Spinal cord (tissue), 10 donors: ENCODE measurements around the gene TMEM63C. TPM values are rescaled to one million over a fixed set of nuclear protein-coding genes. Genes with fewer than 3 reads are reported as not detected.
A peak's percentile ranks its signal among the peaks of the same experiment; 100 is the strongest.

Source experiments
- DNase-seq, 6 donors: peaks; one replicate each; pipeline versions ENCODE4 v3.0.0 to v3.0.0-alpha.2; 2013 to 2015; ENCODE audit warnings: low spot score in 6 of 6, low read depth in 4 of 6
- H3K27ac ChIP-seq: one replicate; pipeline ENCODE4 v1.5.1; 2013; ENCODE audit warnings: low read depth, low read length, control low read depth
- H3K27me3 ChIP-seq: one replicate; pipeline ENCODE4 v1.6.1; 2013; ENCODE audit warnings: low read length; ENCODE audit not compliant: control insufficient read depth, insufficient read depth
- H3K36me3 ChIP-seq: one replicate; pipeline ENCODE4 v1.6.1; 2013; ENCODE audit warnings: low read length; ENCODE audit not compliant: control insufficient read depth, insufficient read depth
- H3K4me1 ChIP-seq: one replicate; pipeline ENCODE4 v1.6.1; 2013; ENCODE audit warnings: low read length; ENCODE audit not compliant: control insufficient read depth, insufficient read depth
- H3K4me3 ChIP-seq: one replicate; pipeline ENCODE4 v1.5.1; 2013; ENCODE audit warnings: low read depth, low read length, control low read depth
- H3K9me3 ChIP-seq: one replicate; pipeline ENCODE4 v1.6.1; 2013; ENCODE audit warnings: low read length; ENCODE audit not compliant: control insufficient read depth, insufficient read depth
- WGBS: methylation state at CpG from one replicate; pipeline ENCODE4 v1.1.5; 2013; ENCODE audit warnings: missing lambda C conversion rate; ENCODE audit not compliant: insufficient coverage; 5-methylcytosine and 5-hydroxymethylcytosine counted together
- polyA plus RNA-seq, 2 donors: library from polyadenylated mRNA; unstranded; fragments of 120-200 nt; gene quantifications; one replicate each; pipeline ENCODE4 v1.2.1, GENCODE V29; 2013; ENCODE audit not compliant: insufficient read length in 2 of 2
- total RNA-seq, 2 donors: library from RNA; depleted of rRNA in 1 of 2; stranded (reverse); fragments of 120-200 nt in 1 of 2; fragments of >200 nt in 1 of 2; gene quantifications; one replicate each; pipeline versions ENCODE4 v1.2.3 to v1.2.4, GENCODE V29; 2013 to 2014
- donor health status: healthy.

TMEM63C gene
- total and polyA plus RNA-seq, 4 donors, result 4.5 to 24.6 (median 17.2) TPM

DNA sequence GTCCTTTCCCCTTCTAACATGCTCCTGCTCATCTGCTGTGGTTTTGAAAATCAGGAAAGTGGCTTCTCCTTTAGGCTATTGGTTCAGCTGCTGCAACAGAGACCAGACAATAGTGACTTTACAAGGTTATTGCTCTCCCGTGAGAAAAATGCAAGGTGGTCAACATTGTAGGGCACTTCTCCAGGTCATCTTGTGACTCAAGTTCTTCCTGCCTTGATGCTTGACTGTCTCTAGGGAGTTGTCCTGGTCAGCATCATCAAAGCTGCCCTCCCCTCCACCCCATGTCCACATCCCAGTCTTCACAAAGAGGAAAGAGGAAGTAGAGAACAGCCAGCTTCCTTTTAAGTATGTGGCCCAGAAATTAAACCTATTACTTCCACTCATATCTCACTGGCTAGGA, 3.9 kb upstream of the TMEM63C start:
- Histone ChIP-seq H3K4me1 (peaks cover 16% of the 10 kb centered on the region), H3K36me3 (no peaks in the 10 kb centered on the region), H3K9me3 (no peaks in the 10 kb centered on the region), H3K4me3 (no peak overlapping the region), H3K27me3 (peaks cover 2% of the 10 kb centered on the region), H3K27ac (no peak overlapping the region)
- no peak for DNase-seq
- no CpG with 5 or more reads among the region's 1 CpG for WGBS

DNA sequence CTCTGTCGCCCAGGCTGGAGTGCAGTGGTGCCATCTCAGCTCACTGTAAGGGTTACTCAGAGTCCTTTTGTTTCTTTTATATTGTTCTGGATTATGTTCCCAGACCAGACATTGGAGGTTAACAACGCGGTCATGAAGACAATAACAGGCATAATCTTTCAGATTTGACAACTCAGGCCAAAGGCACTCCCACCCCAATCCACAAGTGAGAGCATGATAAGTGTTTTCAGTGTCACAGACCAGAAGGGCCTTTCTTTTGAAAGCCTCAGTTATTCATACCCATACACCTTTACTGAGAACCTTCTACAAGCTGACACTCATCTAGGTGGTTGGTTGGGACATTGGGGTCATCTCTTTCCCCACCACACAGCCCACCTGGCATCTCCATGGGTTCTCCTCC, 2.9 kb upstream of the TMEM63C start:
- no peak for DNase-seq
- H3K4me3 ChIP-seq, result no peak overlapping the region
- no peaks in the 10 kb centered on the region for H3K36me3 ChIP-seq
- no peak overlapping the region for H3K27ac ChIP-seq
- peaks cover 2% of the 10 kb centered on the region for H3K27me3 ChIP-seq
- WGBS, result 14% methylated on average over 2 of the region's 3 CpGs
- peaks cover 24% of the 10 kb centered on the region for H3K4me1 ChIP-seq
- H3K9me3 ChIP-seq, result no peaks in the 10 kb centered on the region

DNA sequence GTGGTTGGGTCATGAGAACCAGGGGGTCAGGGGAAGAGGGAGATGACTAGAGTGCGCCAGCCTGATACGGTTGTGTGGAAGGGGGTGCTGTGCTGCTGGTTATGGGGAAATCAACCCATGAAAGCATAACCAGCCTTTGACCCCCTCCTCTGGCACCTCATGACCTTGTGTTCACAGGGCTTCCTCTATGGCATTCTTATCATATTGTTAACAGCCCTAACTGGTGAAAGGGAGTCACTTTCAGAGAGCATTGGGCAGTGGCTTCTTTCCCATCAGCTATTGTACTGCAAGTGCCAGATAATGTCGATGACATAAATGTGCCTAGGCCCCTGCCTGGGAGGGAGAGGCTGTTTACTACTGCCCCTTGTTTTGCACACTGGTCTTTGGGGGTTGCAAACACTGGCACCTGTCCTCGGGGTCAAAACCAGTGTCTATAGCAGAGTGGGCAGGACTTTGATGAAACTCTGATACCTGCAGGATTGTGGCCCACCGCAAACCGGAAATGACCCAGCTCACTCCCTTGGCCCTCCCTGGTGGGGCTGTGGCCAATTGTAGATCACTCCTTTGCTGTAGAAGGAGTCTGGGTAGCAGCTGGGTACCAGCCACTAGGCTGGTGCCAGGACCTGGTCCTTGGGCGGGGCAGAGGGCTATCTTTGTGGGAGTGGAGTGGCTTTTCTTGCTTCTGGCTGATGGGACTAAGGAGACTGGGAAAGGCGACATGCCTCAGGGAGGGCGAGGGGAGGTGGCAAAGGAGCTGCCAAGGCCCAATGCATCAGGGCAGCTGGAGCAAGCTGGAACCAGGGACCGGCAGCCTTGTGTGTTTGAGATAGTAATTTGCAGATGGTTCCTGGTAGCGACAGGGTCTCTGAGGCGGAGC, 634 bp upstream of the TMEM63C start:
- peaks cover 2% of the 10 kb centered on the region for H3K27me3 ChIP-seq
- no peak for DNase-seq
- peak overlapping the region; percentile 54 for H3K4me3 ChIP-seq
- no peak overlapping the region for H3K27ac ChIP-seq
- WGBS, result 32% methylated on average over 10 of the region's 12 CpGs
- peaks cover 34% of the 10 kb centered on the region for H3K4me1 ChIP-seq
- no peaks in the 10 kb centered on the region for H3K9me3 ChIP-seq
- no peaks in the 10 kb centered on the region for H3K36me3 ChIP-seq

DNA sequence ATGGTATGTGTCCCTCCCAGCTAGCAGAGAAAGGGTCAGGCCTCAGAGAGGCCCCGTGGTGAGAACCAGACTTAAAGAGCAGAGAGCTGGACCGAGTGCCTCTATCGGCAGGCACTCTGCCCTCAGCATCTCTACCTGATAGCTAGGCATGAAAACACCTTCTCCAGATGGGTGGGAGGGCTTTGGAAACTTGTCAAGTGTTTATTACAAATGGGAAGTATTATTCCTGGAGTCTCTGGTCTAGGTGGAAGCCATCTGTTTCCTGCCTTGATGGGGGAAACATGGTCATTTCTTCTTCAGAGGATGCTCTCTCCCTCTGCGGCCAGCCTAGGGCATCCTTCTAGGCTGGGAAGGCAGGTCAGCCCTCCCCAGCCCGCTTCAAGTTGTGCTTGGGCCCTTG, 2.3 kb downstream of the TMEM63C start:
- Histone ChIP-seq H3K4me1 (peaks cover 44% of the 10 kb centered on the region), H3K27me3 (peaks cover 2% of the 10 kb centered on the region), H3K9me3 (no peaks in the 10 kb centered on the region), H3K36me3 (peaks cover 5% of the 10 kb centered on the region), H3K27ac (no peak overlapping the region), H3K4me3 (no peak overlapping the region)
- WGBS, result 69% methylated on average over 4 of the region's 5 CpGs
- DNase-seq, result peak in 1 of 6 donors; percentile 17

DNA sequence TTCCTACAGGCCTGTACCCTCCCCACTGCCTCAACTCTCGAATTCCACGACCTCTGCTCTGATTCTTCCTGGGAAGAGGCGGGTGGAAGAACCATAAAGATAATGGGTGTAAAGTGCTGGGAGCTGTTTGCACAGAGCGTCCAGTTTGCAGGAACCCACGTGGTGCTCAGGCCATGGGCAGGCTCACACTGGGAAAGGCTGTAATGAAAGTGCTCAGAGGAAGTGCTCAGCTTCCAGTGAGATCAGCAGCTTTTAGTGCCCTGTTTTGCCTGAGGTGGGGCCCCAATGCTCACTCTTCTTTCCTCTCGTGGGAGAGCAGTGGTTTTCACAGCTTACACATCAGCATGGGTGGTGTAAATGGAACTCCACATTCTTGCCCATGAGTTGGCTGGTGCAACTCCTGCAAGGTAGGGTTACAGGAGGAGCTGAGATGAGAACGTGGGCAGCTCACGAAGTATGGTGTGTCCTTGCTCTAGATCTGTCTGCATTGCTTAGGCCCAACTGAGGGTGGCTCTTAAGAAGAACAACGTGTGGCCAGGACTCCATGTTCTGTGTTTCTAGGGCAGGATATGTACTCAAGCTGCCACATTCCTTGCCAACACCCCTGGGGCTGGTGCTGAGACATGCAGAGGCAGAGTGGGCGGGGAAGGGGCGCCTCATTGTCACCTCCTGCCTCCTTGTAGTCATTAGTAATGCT, 2.9 kb downstream of the TMEM63C start:
- Histone ChIP-seq H3K9me3 (no peaks in the 10 kb centered on the region), H3K36me3 (peaks cover 5% of the 10 kb centered on the region), H3K4me3 (no peak overlapping the region), H3K4me1 (peaks cover 44% of the 10 kb centered on the region), H3K27ac (no peak overlapping the region), H3K27me3 (peaks cover 2% of the 10 kb centered on the region)
- DNase-seq, result no peak
- WGBS, result 48% methylated on average over 8 of the region's 11 CpGs

DNA sequence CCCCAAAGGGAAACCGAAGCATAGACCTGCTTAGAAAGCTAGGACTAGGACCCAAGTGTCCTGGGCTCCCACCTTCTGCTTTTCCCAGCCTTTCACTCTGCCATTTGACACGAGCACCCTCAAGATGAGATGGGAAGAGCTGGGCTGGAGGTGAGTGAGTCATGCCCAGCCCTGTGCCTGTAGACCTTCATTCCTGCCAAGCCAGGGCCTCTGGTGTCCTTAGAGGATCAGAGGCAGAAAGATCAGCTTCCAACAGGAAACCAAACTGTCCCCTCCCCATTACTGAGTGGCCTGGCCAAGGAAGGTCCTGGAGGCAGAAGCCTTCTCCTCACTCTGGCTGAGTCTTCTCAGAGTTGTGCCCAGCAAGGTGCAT, 3.5 kb downstream of the TMEM63C start:
- Histone ChIP-seq H3K4me1 (peaks cover 44% of the 10 kb centered on the region), H3K27ac (no peak overlapping the region), H3K4me3 (no peak overlapping the region), H3K27me3 (peaks cover 2% of the 10 kb centered on the region), H3K36me3 (peaks cover 5% of the 10 kb centered on the region), H3K9me3 (no peaks in the 10 kb centered on the region)
- WGBS, result 89% methylated on average over 1 of the region's 2 CpGs
- no peak for DNase-seq

DNA sequence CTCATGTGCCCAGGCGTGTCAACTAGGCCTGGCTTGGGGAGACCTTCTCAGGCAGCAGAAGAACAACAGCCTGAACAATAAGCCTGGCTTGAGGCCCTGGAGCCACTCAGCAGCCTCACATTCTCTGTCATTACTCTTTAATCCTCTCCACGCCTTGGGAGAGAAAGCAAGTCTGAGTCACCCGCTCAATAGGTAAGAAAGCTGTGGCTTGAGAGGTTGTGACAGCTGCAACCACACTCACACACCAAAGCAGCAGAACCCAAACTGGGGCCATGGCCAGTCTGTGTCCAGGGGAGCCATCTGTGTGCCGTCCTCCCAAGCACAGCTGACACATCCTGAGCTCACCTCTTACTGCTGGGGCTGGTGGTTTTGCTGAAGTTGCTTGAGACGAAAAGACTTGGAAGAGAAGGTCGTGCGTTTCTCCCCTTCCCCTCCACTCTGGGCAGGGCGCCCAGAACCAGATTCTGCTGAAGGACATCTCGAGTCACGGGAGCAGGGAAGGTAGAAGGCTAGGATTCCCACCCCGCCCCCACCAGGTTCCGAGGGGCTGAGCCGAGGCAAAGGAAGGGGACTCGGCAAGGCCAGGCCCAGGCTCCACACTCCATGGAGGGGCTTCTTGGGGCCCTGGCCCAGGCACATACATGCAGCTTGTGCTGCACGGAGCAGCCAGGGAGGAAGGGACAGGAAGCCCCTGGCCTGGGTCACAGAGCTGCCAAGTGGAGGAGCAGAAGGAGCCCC, 5.5 kb downstream of the TMEM63C start:
- WGBS, result 53% methylated on average over 9 of the region's 15 CpGs
- no peaks in the 10 kb centered on the region for H3K9me3 ChIP-seq
- peaks cover 5% of the 10 kb centered on the region for H3K36me3 ChIP-seq
- no peaks in the 10 kb centered on the region for H3K27me3 ChIP-seq
- peaks cover 35% of the 10 kb centered on the region for H3K4me1 ChIP-seq
- DNase-seq, result peak in 2 of 6 donors; percentile 30
- no peak overlapping the region for H3K27ac ChIP-seq
- H3K4me3 ChIP-seq, result no peak overlapping the region

DNA sequence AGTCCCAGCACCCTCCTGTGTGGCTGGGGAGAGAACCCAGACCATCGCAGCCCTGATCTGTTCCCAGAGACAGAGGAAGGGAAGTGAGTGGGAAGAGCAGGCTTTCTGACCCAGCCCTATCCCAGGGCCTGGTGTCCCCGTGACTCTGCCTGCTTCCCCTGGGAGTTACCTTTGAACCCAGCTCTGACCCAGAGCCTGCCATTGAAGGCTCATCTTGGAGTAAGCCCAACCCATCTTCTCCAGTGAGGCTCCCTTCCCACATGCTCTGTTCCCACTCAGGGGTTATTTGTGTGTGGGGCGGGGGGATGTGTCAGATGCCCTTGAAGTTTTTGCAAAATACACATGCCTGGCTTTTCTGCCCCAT, 6.0 kb downstream of the TMEM63C start:
- Histone ChIP-seq H3K4me3 (no peak overlapping the region), H3K4me1 (peaks cover 29% of the 10 kb centered on the region), H3K27me3 (no peaks in the 10 kb centered on the region)

DNA sequence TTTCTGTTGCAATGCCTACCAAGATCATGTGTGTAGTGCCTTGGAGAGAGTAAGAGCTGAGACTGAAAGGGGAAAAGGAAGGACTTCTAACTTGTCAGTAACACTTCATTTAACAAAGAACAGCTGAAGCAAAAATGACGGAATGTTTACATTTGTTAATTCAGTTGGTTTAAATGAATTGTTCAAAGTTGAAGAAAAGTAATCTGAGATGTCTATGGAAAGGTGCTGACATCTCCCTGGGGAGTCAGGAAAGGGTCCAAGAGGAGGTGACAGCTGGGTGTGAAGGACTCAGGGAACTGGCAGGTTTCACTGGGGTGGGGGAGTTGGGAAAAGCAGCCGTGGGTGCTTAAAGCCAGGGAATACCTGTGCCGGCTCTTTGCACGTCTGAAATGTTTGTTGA, 7.9 kb downstream of the TMEM63C start:
- DNase-seq, result no peak
- Histone ChIP-seq H3K4me3 (no peak overlapping the region), H3K9me3 (no peaks in the 10 kb centered on the region), H3K4me1 (peaks cover 12% of the 10 kb centered on the region), H3K36me3 (peaks cover 5% of the 10 kb centered on the region), H3K27me3 (no peaks in the 10 kb centered on the region), H3K27ac (no peak overlapping the region)
- WGBS, result 69% methylated on average over 2 of the region's 4 CpGs

More for the DNA sequence above, 6.0 kb downstream of the TMEM63C start:
- WGBS, result 79% methylated on average over 2 of the region's 3 CpGs
- no peak overlapping the region for H3K27ac ChIP-seq
- H3K9me3 ChIP-seq, result no peaks in the 10 kb centered on the region
- peaks cover 5% of the 10 kb centered on the region for H3K36me3 ChIP-seq
- no peak for DNase-seq
